IPS-18c (cell line): ENCODE data around the gene KY.

Source experiments
- H3K4me3 ChIP-seq: 2 replicates; pipeline ENCODE4 v1.7.0; 2013; ENCODE audit warnings: low read depth, mild to moderate bottlenecking, low read length, moderate library complexity; ENCODE audit not compliant: insufficient read depth
- H3K9me3 ChIP-seq: one replicate; pipeline ENCODE4 v1.6.1; 2013; ENCODE audit warnings: mild to moderate bottlenecking, low read length, moderate library complexity; ENCODE audit not compliant: control insufficient read depth, insufficient read depth

KY gene

GRCh38 chr3:134680796-134681521 lies 30.1 kb upstream of the KY start:
- Histone ChIP-seq H3K4me3 (no peak overlapping the region), H3K9me3 (no peaks in the 10 kb centered on the region)

- Histone ChIP-seq H3K9me3 (no peaks in the 10 kb centered on the region), H3K4me3 (no peak overlapping the region)
These were observed 27.1 kb upstream of the KY start for GRCh38 chr3:134677987-134678308.

GRCh38 chr3:134677196-134677986 lies 26.6 kb upstream of the KY start:
- Histone ChIP-seq H3K9me3 (no peaks in the 10 kb centered on the region), H3K4me3 (no peak overlapping the region)

GRCh38 chr3:134675726-134676256 lies 25.0 kb upstream of the KY start:
- no peaks in the 10 kb centered on the region for H3K9me3 ChIP-seq

GRCh38 chr3:134672571-134672970 lies 21.7 kb upstream of the KY start:
- no peaks in the 10 kb centered on the region for H3K9me3 ChIP-seq
- H3K4me3 ChIP-seq, result no peak overlapping the region

More at GRCh38 chr3:134675726-134676256, 25.0 kb upstream of the KY start:
- no peak overlapping the region for H3K4me3 ChIP-seq

- H3K9me3 ChIP-seq, result no peaks in the 10 kb centered on the region
- no peak overlapping the region for H3K4me3 ChIP-seq
These were observed 17.1 kb upstream of the KY start for GRCh38 chr3:134667956-134668355.

- H3K4me3 ChIP-seq, result no peak overlapping the region
- H3K9me3 ChIP-seq, result no peaks in the 10 kb centered on the region
These were observed 16.6 kb upstream of the KY start for GRCh38 chr3:134667406-134667805.

- Histone ChIP-seq H3K4me3 (no peak overlapping the region), H3K9me3 (no peaks in the 10 kb centered on the region)
These were observed 16.1 kb upstream of the KY start for GRCh38 chr3:134666885-134667284.

- no peaks in the 10 kb centered on the region for H3K9me3 ChIP-seq
- no peak overlapping the region for H3K4me3 ChIP-seq
These were observed 15.6 kb upstream of the KY start for GRCh38 chr3:134666466-134666865.

- H3K9me3 ChIP-seq, result no peaks in the 10 kb centered on the region
- H3K4me3 ChIP-seq, result no peak overlapping the region
These were observed 15.2 kb upstream of the KY start for GRCh38 chr3:134666052-134666451.

- no peak overlapping the region for H3K4me3 ChIP-seq
- no peaks in the 10 kb centered on the region for H3K9me3 ChIP-seq
These were observed 14.4 kb upstream of the KY start for GRCh38 chr3:134665243-134665642.

- H3K9me3 ChIP-seq, result no peaks in the 10 kb centered on the region
These were observed 13.1 kb upstream of the KY start for GRCh38 chr3:134663721-134664456.

GRCh38 chr3:134660046-134660441 lies 9.2 kb upstream of the KY start:
- Histone ChIP-seq H3K4me3 (no peak overlapping the region), H3K9me3 (no peaks in the 10 kb centered on the region)

More at GRCh38 chr3:134663721-134664456, 13.1 kb upstream of the KY start:
- no peak overlapping the region for H3K4me3 ChIP-seq

- no peak overlapping the region for H3K4me3 ChIP-seq
- H3K9me3 ChIP-seq, result no peaks in the 10 kb centered on the region
These were observed 8.7 kb upstream of the KY start for GRCh38 chr3:134659391-134660045.

GRCh38 chr3:134658555-134658954 lies 7.7 kb upstream of the KY start:
- Histone ChIP-seq H3K9me3 (no peaks in the 10 kb centered on the region), H3K4me3 (no peak overlapping the region)

- Histone ChIP-seq H3K4me3 (no peak overlapping the region), H3K9me3 (no peaks in the 10 kb centered on the region)
These were observed 5.5 kb upstream of the KY start for GRCh38 chr3:134656211-134656800.

- no peak overlapping the region for H3K4me3 ChIP-seq
- no peaks in the 10 kb centered on the region for H3K9me3 ChIP-seq
These were observed 4.9 kb upstream of the KY start for GRCh38 chr3:134655706-134656105.
